Suprapubic skin (tissue), 4 donors: ENCODE measurements around the gene MCTP2.

Experiments used
- CTCF ChIP-seq, 2 donors: fragments of 200-600 bp in 1 of 2; fragments of 450-650 bp in 1 of 2; sonication (generic) in 1 of 2; IDR thresholded peaks; one replicate each; pipeline ENCODE4 v1.5.1; 2016 to 2019; ENCODE audit warnings: antibody characterized with exemption in 2 of 2, mild to moderate bottlenecking in 1 of 2, moderate library complexity in 1 of 2
- EP300 ChIP-seq: sonication (generic); formaldehyde crosslinking; IDR thresholded peaks from one replicate; pipeline ENCODE4 v1.6.1; 2017; ENCODE audit warnings: antibody characterized with exemption
- POLR2A ChIP-seq, 2 donors: fragments of 450-650 bp; IDR thresholded peaks; one replicate each; pipeline ENCODE4 v1.6.1; 2017; ENCODE audit warnings: antibody characterized with exemption in 2 of 2, mild to moderate bottlenecking in 2 of 2, moderate library complexity in 2 of 2
- POLR2AphosphoS5 ChIP-seq, 3 donors: sonication (generic); formaldehyde crosslinking; IDR thresholded peaks; one replicate each; pipeline ENCODE4 v1.6.1; 2017; ENCODE audit warnings: antibody characterized with exemption in 3 of 3

GRCh38 chr15:94522125-94522524 is 290.8 kb downstream of the MCTP2 start:
- TF ChIP-seq CTCF (IDR thresholded peaks at IDR 0.05) (no peak), POLR2AphosphoS5 (IDR thresholded peaks at IDR 0.05) (no peak), POLR2A (IDR thresholded peaks at IDR 0.05) (no peak), EP300 (no peak)
